Kidney (tissue), 14 donors: ENCODE data around the gene FNDC1. TPM values are rescaled to one million over a fixed set of nuclear protein-coding genes. Genes with fewer than 3 reads are reported as not detected.

Experiments
- DNase-seq, 5 donors: peaks; one replicate each; pipeline ENCODE4 v3.0.0-alpha.2; 2013 to 2020
- FAIRE-seq: peaks from 2 replicates; lab custom pipeline; 2012; peaks lifted over from hg19 to GRCh38; lab: Jason Lieb, UNC
- H3K27ac ChIP-seq, 2 donors: one replicate each; pipeline ENCODE4 v1.7.0; 2013; ENCODE audit warnings: low read depth in 2 of 2, low read length in 2 of 2, inconsistent platforms in 1 of 2
- H3K27me3 ChIP-seq: one replicate; pipeline ENCODE4 v1.7.1; 2013; ENCODE audit warnings: low read length, inconsistent platforms; ENCODE audit not compliant: control insufficient read depth, insufficient read depth
- H3K36me3 ChIP-seq, 3 donors: one replicate each; pipeline versions ENCODE4 v1.7.0 to v1.7.1; 2013; ENCODE audit warnings: low read length in 3 of 3, control low read depth in 1 of 3, inconsistent platforms in 1 of 3; ENCODE audit not compliant: insufficient read depth in 3 of 3, control insufficient read depth in 2 of 3
- H3K4me1 ChIP-seq, 3 donors: one replicate each; pipeline versions ENCODE4 v1.7.0 to v1.7.1; 2013; ENCODE audit warnings: low read length in 3 of 3, inconsistent platforms in 1 of 3, low read depth in 1 of 3; ENCODE audit not compliant: control insufficient read depth in 2 of 3, insufficient read depth in 2 of 3
- H3K4me3 ChIP-seq, 3 donors: one replicate each; pipeline versions ENCODE4 v1.7.0 to v1.8.1; 2013; ENCODE audit warnings: low read length in 3 of 3, control low read depth in 1 of 3, inconsistent platforms in 1 of 3
- H3K9ac ChIP-seq, 3 donors: one replicate each; pipeline versions ENCODE4 v1.7.0 to v1.7.1; 2013; ENCODE audit warnings: low read length in 3 of 3, control low read depth in 1 of 3, inconsistent platforms in 1 of 3
- H3K9me3 ChIP-seq, 3 donors: one replicate each; pipeline versions ENCODE4 v1.7.0 to v1.7.1; 2013; ENCODE audit warnings: low read length in 3 of 3, control low read depth in 1 of 3, inconsistent platforms in 1 of 3; ENCODE audit not compliant: control insufficient read depth in 2 of 3, insufficient read depth in 1 of 3
- CTCF ChIP-seq: IDR thresholded peaks from 3 replicates; pipeline ENCODE4 v1.5.1; 2012; ENCODE audit warnings: mild to moderate bottlenecking, moderate library complexity, borderline replicate concordance; ENCODE audit not compliant: insufficient read depth; ENCODE audit errors: extremely low read depth
- intact Hi-C: fragments of 100-400 bp; cut with DNase I; formaldehyde crosslinking; loops from one replicate; pipeline ENCODE4 v1.11.1; 2022
- polyA plus RNA-seq: library from polyadenylated mRNA; stranded (reverse); fragments of 350-450 nt; fragmentation: Illumina TruSeq; extraction: RNeasy Lipid Tissue Mini Kit (QIAGEN cat#74804); gene quantifications from one replicate; pipeline ENCODE4 v1.2.3, GENCODE V29; 2014; ENCODE audit warnings: low read depth, low replicate concordance; ENCODE audit not compliant: insufficient read depth
- total RNA-seq: library from RNA; stranded (reverse); fragmentation: NEBNext Ultra II Directional; extraction: Animal tissue kit (Norgen Biotek cat#: 25700); gene quantifications from one replicate; pipeline ENCODE4 v1.2.1, GENCODE V29; 2021
- donor health status: control.
- donor health status: control.
- donor health status: control.
- donor health status: control.
- donor health status: control.
- donor health status: DM: yes; HTN: yes; CAD: no.
- donor health status: Normal renal cell carcinoma (clear cell type).

Gene FNDC1
- total and polyA plus RNA-seq, 2 donors from 2014 or later, result 0.69 to 1.3 TPM

GRCh38 chr6:159180001-159180400 lies 10.8 kb downstream of the FNDC1 start:
- Histone ChIP-seq H3K9ac (no peak overlapping the region), H3K9me3 (no peaks in the 10 kb centered on the region), H3K4me1 (peaks cover 0 to 3% (median 0%) of the 10 kb centered on the region in 3 donors), H3K27ac (no peak overlapping the region), H3K4me3 (no peak overlapping the region), H3K36me3 (no peaks in the 10 kb centered on the region), H3K27me3 (no peaks in the 10 kb centered on the region)
- intact Hi-C loops, result no loop called here
- no peak for FAIRE-seq
- TF ChIP-seq CTCF, result no peak
- DNase-seq, result no peak

- Histone ChIP-seq H3K36me3 (no peaks in the 10 kb centered on the region), H3K27ac (no peak overlapping the region), H3K27me3 (no peaks in the 10 kb centered on the region), H3K4me1 (no peaks in the 10 kb centered on the region), H3K9ac (no peak overlapping the region), H3K4me3 (no peak overlapping the region), H3K9me3 (peaks cover 0 to 6% (median 0%) of the 10 kb centered on the region in 3 donors)
- TF ChIP-seq CTCF, result no peak
- DNase-seq (no peak), FAIRE-seq (no peak)
- intact Hi-C loops, result no loop called here
Observed at GRCh38 chr6:159181914-159182313, 12.7 kb downstream of the FNDC1 start.

- intact Hi-C loops, result no loop called here
- H3K9me3 ChIP-seq, result peaks cover 0 to 6% (median 0%) of the 10 kb centered on the region in 3 donors
- no peak overlapping the region for H3K9ac ChIP-seq
- H3K36me3 ChIP-seq, result no peaks in the 10 kb centered on the region
- FAIRE-seq, result no peak
- no peak for TF ChIP-seq CTCF
- no peak overlapping the region for H3K27ac ChIP-seq
- no peak for DNase-seq
- H3K4me3 ChIP-seq, result no peak overlapping the region
- H3K4me1 ChIP-seq, result no peaks in the 10 kb centered on the region
- no peaks in the 10 kb centered on the region for H3K27me3 ChIP-seq
Observed at GRCh38 chr6:159184559-159184958, 15.4 kb downstream of the FNDC1 start.

GRCh38 chr6:159190460-159190859 lies 21.3 kb downstream of the FNDC1 start:
- no peaks in the 10 kb centered on the region for H3K36me3 ChIP-seq
- no peak for DNase-seq
- H3K4me3 ChIP-seq, result no peak overlapping the region
- no peaks in the 10 kb centered on the region for H3K27me3 ChIP-seq
- intact Hi-C loops, result no loop called here
- no peaks in the 10 kb centered on the region for H3K4me1 ChIP-seq
- no peak overlapping the region for H3K9ac ChIP-seq
- no peak for FAIRE-seq
- TF ChIP-seq CTCF, result no peak
- H3K9me3 ChIP-seq, result peaks cover 0 to 4% (median 0%) of the 10 kb centered on the region in 3 donors
- H3K27ac ChIP-seq, result no peak overlapping the region
